ENCODE results near the gene TMEM135.

TMEM135 gene

GRCh38 chr11:87251560-87251959, 213.8 kb downstream of the TMEM135 start:
- H3K9me3 ChIP-seq (ENCODE audit: control insufficient read depth, low read depth, low read length), result no peaks in the 10 kb centered on the region
- H3K4me3 ChIP-seq (ENCODE audit: low read length), result no peak overlapping the region
- no peaks in the 10 kb centered on the region for H3K4me1 ChIP-seq (ENCODE audit: control insufficient read depth, low read depth, low read length)
- H3K9ac ChIP-seq (ENCODE audit: low read length), result no peak overlapping the region
- H3K27me3 ChIP-seq (ENCODE audit: control insufficient read depth, insufficient read depth, low read length), result no peaks in the 10 kb centered on the region
- no peak overlapping the region for H3K27ac ChIP-seq (ENCODE audit: low read length)
- H3K36me3 ChIP-seq (ENCODE audit: control insufficient read depth, low read depth, low read length), result no peaks in the 10 kb centered on the region

GRCh38 chr11:87252869-87253268, 215.1 kb downstream of the TMEM135 start:
- no peak overlapping the region for H3K4me3 ChIP-seq (ENCODE audit: low read length)
- no peaks in the 10 kb centered on the region for H3K27me3 ChIP-seq (ENCODE audit: control insufficient read depth, insufficient read depth, low read length)
- no peak overlapping the region for H3K9ac ChIP-seq (ENCODE audit: low read length)
- H3K27ac ChIP-seq (ENCODE audit: low read length), result no peak overlapping the region
- H3K4me1 ChIP-seq (ENCODE audit: control insufficient read depth, low read depth, low read length), result no peaks in the 10 kb centered on the region
- no peaks in the 10 kb centered on the region for H3K36me3 ChIP-seq (ENCODE audit: control insufficient read depth, low read depth, low read length)
- H3K9me3 ChIP-seq (ENCODE audit: control insufficient read depth, low read depth, low read length), result no peaks in the 10 kb centered on the region

GRCh38 chr11:87254562-87254961, 216.8 kb downstream of the TMEM135 start:
- H3K27ac ChIP-seq (ENCODE audit: low read length), result no peak overlapping the region
- no peaks in the 10 kb centered on the region for H3K27me3 ChIP-seq (ENCODE audit: control insufficient read depth, insufficient read depth, low read length)
- no peaks in the 10 kb centered on the region for H3K4me1 ChIP-seq (ENCODE audit: control insufficient read depth, low read depth, low read length)
- H3K9me3 ChIP-seq (ENCODE audit: control insufficient read depth, low read depth, low read length), result no peaks in the 10 kb centered on the region
- no peak overlapping the region for H3K4me3 ChIP-seq (ENCODE audit: low read length)
- no peak overlapping the region for H3K9ac ChIP-seq (ENCODE audit: low read length)
- no peaks in the 10 kb centered on the region for H3K36me3 ChIP-seq (ENCODE audit: control insufficient read depth, low read depth, low read length)

- no peaks in the 10 kb centered on the region for H3K4me1 ChIP-seq (ENCODE audit: control insufficient read depth, low read depth, low read length)
- no peaks in the 10 kb centered on the region for H3K27me3 ChIP-seq (ENCODE audit: control insufficient read depth, insufficient read depth, low read length)
- no peak overlapping the region for H3K27ac ChIP-seq (ENCODE audit: low read length)
- no peak overlapping the region for H3K9ac ChIP-seq (ENCODE audit: low read length)
- H3K4me3 ChIP-seq (ENCODE audit: low read length), result no peak overlapping the region
- H3K9me3 ChIP-seq (ENCODE audit: control insufficient read depth, low read depth, low read length), result no peaks in the 10 kb centered on the region
- no peaks in the 10 kb centered on the region for H3K36me3 ChIP-seq (ENCODE audit: control insufficient read depth, low read depth, low read length)
Observed at GRCh38 chr11:87255589-87255988, 217.9 kb downstream of the TMEM135 start.

- Histone ChIP-seq H3K36me3 (ENCODE audit: control insufficient read depth, low read depth, low read length) (no peaks in the 10 kb centered on the region), H3K27ac (ENCODE audit: low read length) (no peak overlapping the region), H3K9ac (ENCODE audit: low read length) (no peak overlapping the region), H3K27me3 (ENCODE audit: control insufficient read depth, insufficient read depth, low read length) (no peaks in the 10 kb centered on the region), H3K9me3 (ENCODE audit: control insufficient read depth, low read depth, low read length) (no peaks in the 10 kb centered on the region), H3K4me3 (ENCODE audit: low read length) (no peak overlapping the region), H3K4me1 (ENCODE audit: control insufficient read depth, low read depth, low read length) (no peaks in the 10 kb centered on the region)
Observed at GRCh38 chr11:87256694-87257340, 219.1 kb downstream of the TMEM135 start.

GRCh38 chr11:87258171-87258833, 220.6 kb downstream of the TMEM135 start:
- H3K4me1 ChIP-seq (ENCODE audit: control insufficient read depth, low read depth, low read length), result no peaks in the 10 kb centered on the region
- H3K9me3 ChIP-seq (ENCODE audit: control insufficient read depth, low read depth, low read length), result no peaks in the 10 kb centered on the region
- no peak overlapping the region for H3K4me3 ChIP-seq (ENCODE audit: low read length)
- H3K27ac ChIP-seq (ENCODE audit: low read length), result no peak overlapping the region
- H3K9ac ChIP-seq (ENCODE audit: low read length), result no peak overlapping the region
- H3K36me3 ChIP-seq (ENCODE audit: control insufficient read depth, low read depth, low read length), result no peaks in the 10 kb centered on the region
- H3K27me3 ChIP-seq (ENCODE audit: control insufficient read depth, insufficient read depth, low read length), result no peaks in the 10 kb centered on the region

GRCh38 chr11:87259736-87260135, 222.0 kb downstream of the TMEM135 start:
- H3K4me3 ChIP-seq (ENCODE audit: low read length), result no peak overlapping the region
- H3K27me3 ChIP-seq (ENCODE audit: control insufficient read depth, insufficient read depth, low read length), result no peaks in the 10 kb centered on the region
- H3K9me3 ChIP-seq (ENCODE audit: control insufficient read depth, low read depth, low read length), result no peaks in the 10 kb centered on the region
- H3K27ac ChIP-seq (ENCODE audit: low read length), result no peak overlapping the region
- H3K9ac ChIP-seq (ENCODE audit: low read length), result no peak overlapping the region
- no peaks in the 10 kb centered on the region for H3K36me3 ChIP-seq (ENCODE audit: control insufficient read depth, low read depth, low read length)
- no peaks in the 10 kb centered on the region for H3K4me1 ChIP-seq (ENCODE audit: control insufficient read depth, low read depth, low read length)

GRCh38 chr11:87260811-87261210, 223.1 kb downstream of the TMEM135 start:
- Histone ChIP-seq H3K4me3 (ENCODE audit: low read length) (no peak overlapping the region), H3K9ac (ENCODE audit: low read length) (no peak overlapping the region), H3K9me3 (ENCODE audit: control insufficient read depth, low read depth, low read length) (no peaks in the 10 kb centered on the region), H3K27me3 (ENCODE audit: control insufficient read depth, insufficient read depth, low read length) (no peaks in the 10 kb centered on the region), H3K4me1 (ENCODE audit: control insufficient read depth, low read depth, low read length) (no peaks in the 10 kb centered on the region), H3K27ac (ENCODE audit: low read length) (no peak overlapping the region), H3K36me3 (ENCODE audit: control insufficient read depth, low read depth, low read length) (no peaks in the 10 kb centered on the region)

GRCh38 chr11:87263264-87263838, 225.6 kb downstream of the TMEM135 start:
- no peaks in the 10 kb centered on the region for H3K4me1 ChIP-seq (ENCODE audit: control insufficient read depth, low read depth, low read length)
- no peak overlapping the region for H3K9ac ChIP-seq (ENCODE audit: low read length)
- no peaks in the 10 kb centered on the region for H3K36me3 ChIP-seq (ENCODE audit: control insufficient read depth, low read depth, low read length)
- H3K4me3 ChIP-seq (ENCODE audit: low read length), result no peak overlapping the region
- H3K27ac ChIP-seq (ENCODE audit: low read length), result no peak overlapping the region
- no peaks in the 10 kb centered on the region for H3K27me3 ChIP-seq (ENCODE audit: control insufficient read depth, insufficient read depth, low read length)
- H3K9me3 ChIP-seq (ENCODE audit: control insufficient read depth, low read depth, low read length), result no peaks in the 10 kb centered on the region

GRCh38 chr11:87263979-87264378, 226.2 kb downstream of the TMEM135 start:
- Histone ChIP-seq H3K27me3 (ENCODE audit: control insufficient read depth, insufficient read depth, low read length) (no peaks in the 10 kb centered on the region), H3K9ac (ENCODE audit: low read length) (no peak overlapping the region), H3K36me3 (ENCODE audit: control insufficient read depth, low read depth, low read length) (no peaks in the 10 kb centered on the region), H3K9me3 (ENCODE audit: control insufficient read depth, low read depth, low read length) (no peaks in the 10 kb centered on the region), H3K4me3 (ENCODE audit: low read length) (no peak overlapping the region), H3K27ac (ENCODE audit: low read length) (no peak overlapping the region), H3K4me1 (ENCODE audit: control insufficient read depth, low read depth, low read length) (no peaks in the 10 kb centered on the region)

- Histone ChIP-seq H3K4me1 (ENCODE audit: control insufficient read depth, low read depth, low read length) (no peaks in the 10 kb centered on the region), H3K4me3 (ENCODE audit: low read length) (no peak overlapping the region), H3K27me3 (ENCODE audit: control insufficient read depth, insufficient read depth, low read length) (no peaks in the 10 kb centered on the region), H3K9ac (ENCODE audit: low read length) (no peak overlapping the region), H3K9me3 (ENCODE audit: control insufficient read depth, low read depth, low read length) (no peaks in the 10 kb centered on the region), H3K27ac (ENCODE audit: low read length) (no peak overlapping the region), H3K36me3 (ENCODE audit: control insufficient read depth, low read depth, low read length) (no peaks in the 10 kb centered on the region)
Observed at GRCh38 chr11:87265132-87265531, 227.4 kb downstream of the TMEM135 start.

- H3K36me3 ChIP-seq (ENCODE audit: control insufficient read depth, low read depth, low read length), result no peaks in the 10 kb centered on the region
- H3K27ac ChIP-seq (ENCODE audit: low read length), result no peak overlapping the region
- no peaks in the 10 kb centered on the region for H3K27me3 ChIP-seq (ENCODE audit: control insufficient read depth, insufficient read depth, low read length)
- H3K4me1 ChIP-seq (ENCODE audit: control insufficient read depth, low read depth, low read length), result no peaks in the 10 kb centered on the region
- H3K9ac ChIP-seq (ENCODE audit: low read length), result no peak overlapping the region
- H3K9me3 ChIP-seq (ENCODE audit: control insufficient read depth, low read depth, low read length), result no peaks in the 10 kb centered on the region
- H3K4me3 ChIP-seq (ENCODE audit: low read length), result no peak overlapping the region
Observed at GRCh38 chr11:87265979-87266378, 228.2 kb downstream of the TMEM135 start.

Measured in iPS-18a (cell line).